Panc1 (cell line): ENCODE results near the gene DTNB.

Experiments
- CTCF ChIP-seq: fragments of 450-650 bp; IDR thresholded peaks from 2 replicates; pipeline ENCODE4 v1.5.1; 2017; ENCODE audit warnings: mild to moderate bottlenecking
- REST ChIP-seq, 2 experiments: IDR thresholded peaks; 2 replicates each; pipeline ENCODE4 v1.6.1; 2011 to 2012; ENCODE audit warnings: low read depth in 2 of 2, control low read depth in 1 of 2, low read length in 1 of 2, mild to moderate bottlenecking in 1 of 2, moderate library complexity in 1 of 2; ENCODE audit not compliant: insufficient read depth in 1 of 2
- TCF7L2 ChIP-seq: IDR thresholded peaks from 2 replicates; pipeline ENCODE4 v1.6.1; 2011; ENCODE audit warnings: mild to moderate bottlenecking, low read depth, low read length, inconsistent platforms

- no peak for TF ChIP-seq CTCF
- no peak for TF ChIP-seq REST (IDR thresholded peaks at IDR 0.05; ENCODE audit: insufficient read depth in 1 of 2, low read depth in 2 of 2, low read length in 1 of 2)
- no peak for TF ChIP-seq TCF7L2
Measured at GRCh38 chr2:25358836-25359235, 314.5 kb downstream of the DTNB start.
